H1 (cell line): ENCODE results near the gene TECPR2. TPM values are rescaled to one million over a fixed set of nuclear protein-coding genes. Genes with fewer than 3 reads are reported as not detected.

Experiments used
- CTCF ChIA-PET: fragments of 300-600 bp; sonication (Branson Sonifier 250); formaldehyde crosslinking; loops from one replicate; lab custom pipeline; 2021; ENCODE audit not compliant: partially characterized antibody; lab: Charles Lee
- POLR2A ChIA-PET: fragments of 300-600 bp; sonication (Branson Sonifier 250); formaldehyde crosslinking; loops from one replicate; lab custom pipeline; 2021; ENCODE audit warnings: inconsistent platforms; ENCODE audit not compliant: partially characterized antibody; lab: Charles Lee
- DNase-seq, 2 experiments: peaks; one replicate each; pipeline versions ENCODE4 v3.0.0 to v3.0.0-alpha.2; 2010 to 2022; ENCODE audit warnings: low spot score in 2 of 2, low read depth in 1 of 2, mixed read lengths in 1 of 2
- FAIRE-seq: peaks from 2 replicates; lab custom pipeline; 2011; peaks lifted over from hg19 to GRCh38; lab: Jason Lieb, UNC
- H2AFZ ChIP-seq: 2 replicates; pipeline ENCODE4 v1.8.1; 2012; ENCODE audit warnings: low read length, inconsistent platforms
- H2AK5ac ChIP-seq: 2 replicates; pipeline ENCODE4 v1.6.1; 2013; ENCODE audit warnings: low read depth, low read length
- H2BK120ac ChIP-seq: replicated peaks from 2 replicates; pipeline ENCODE3; 2013; ENCODE audit warnings: low read depth, low read length, inconsistent platforms
- H2BK12ac ChIP-seq: 2 replicates; pipeline ENCODE4 v1.6.1; 2013; ENCODE audit warnings: low read depth, low read length
- H2BK15ac ChIP-seq: 2 replicates; pipeline ENCODE4 v1.6.1; 2013; ENCODE audit warnings: low read length
- H2BK20ac ChIP-seq: 2 replicates; pipeline ENCODE4 v1.6.1; 2013; ENCODE audit warnings: low read length
- H2BK5ac ChIP-seq: 2 replicates; pipeline ENCODE4 v1.6.1; 2013; ENCODE audit warnings: low read depth, low read length
- H3K14ac ChIP-seq: 2 replicates; pipeline ENCODE4 v1.6.1; 2013; ENCODE audit warnings: inconsistent platforms; ENCODE audit not compliant: insufficient read length
- H3K18ac ChIP-seq: 2 replicates; pipeline ENCODE4 v1.6.1; 2013; ENCODE audit warnings: low read length; ENCODE audit errors: extremely low read depth
- H3K23ac ChIP-seq: 2 replicates; pipeline ENCODE4 v1.6.1; 2013; ENCODE audit warnings: inconsistent platforms; ENCODE audit not compliant: insufficient read length
- H3K23me2 ChIP-seq: 2 replicates; pipeline ENCODE4 v1.6.1; 2013; ENCODE audit warnings: low read depth, low read length
- H3K27ac ChIP-seq: 2 replicates; pipeline ENCODE4 v1.6.1; 2011; ENCODE audit warnings: low read depth, low read length, inconsistent platforms
- H3K27me3 ChIP-seq, 4 experiments: replicated peaks in 1 of 4; 1 replicate in 1 of 4; 2 replicates in 3 of 4; pipeline versions ENCODE4 v1.6.1 to v1.8.1; 2011 to 2013; ENCODE audit warnings: low read length in 3 of 4, mild to moderate bottlenecking in 3 of 4, inconsistent platforms in 2 of 4, mixed read lengths in 2 of 4, moderate library complexity in 1 of 4; ENCODE audit not compliant: control insufficient read depth in 3 of 4, insufficient read depth in 3 of 4; ENCODE audit errors: extremely low read depth in 1 of 4
- H3K36me3 ChIP-seq, 4 experiments: 2 replicates each; pipeline versions ENCODE4 v1.6.1 to v1.8.1; 2011 to 2013; ENCODE audit warnings: mild to moderate bottlenecking in 4 of 4, low read length in 3 of 4, moderate library complexity in 2 of 4, control low read depth in 1 of 4, inconsistent platforms in 1 of 4; ENCODE audit not compliant: insufficient read depth in 4 of 4, control insufficient read depth in 2 of 4
- H3K4ac ChIP-seq: replicated peaks from 2 replicates; pipeline ENCODE3; 2013; ENCODE audit warnings: low read length, low read depth, mixed read lengths, inconsistent platforms; ENCODE audit not compliant: insufficient read length
- H3K4me1 ChIP-seq, 4 experiments: replicated peaks in 1 of 4; 1 replicate in 1 of 4; 2 replicates in 3 of 4; pipeline versions ENCODE4 v1.6.1 to v1.8.1; 2011 to 2013; ENCODE audit warnings: low read length in 3 of 4, inconsistent platforms in 2 of 4, mixed read lengths in 1 of 4; ENCODE audit not compliant: insufficient read depth in 4 of 4, control insufficient read depth in 3 of 4
- H3K4me2 ChIP-seq, 2 experiments: 2 replicates each; pipeline versions ENCODE4 v1.6.1 to v1.8.1; 2011 to 2013; ENCODE audit warnings: low read depth in 2 of 2, low read length in 2 of 2, control low read depth in 1 of 2, inconsistent platforms in 1 of 2, mild to moderate bottlenecking in 1 of 2; ENCODE audit not compliant: insufficient read depth in 1 of 2
- H3K4me3 ChIP-seq, 4 experiments: fragments of 200-600, 300-600 bp in 1 of 4; sonication (generic), shearing (Covaris generic), sonication (Bioruptor Twin) in 1 of 4; 2 replicates each; pipeline versions ENCODE4 v1.5.1 to v1.8.1; 2011 to 2016; ENCODE audit warnings: low read length in 4 of 4, low read depth in 3 of 4, control low read depth in 2 of 4, inconsistent platforms in 2 of 4, mild to moderate bottlenecking in 2 of 4, mixed read lengths in 1 of 4, moderate library complexity in 1 of 4; ENCODE audit not compliant: insufficient read depth in 2 of 4; ENCODE audit errors: extremely low read depth in 1 of 4
- H3K56ac ChIP-seq: replicated peaks from 2 replicates; pipeline ENCODE3; 2013; ENCODE audit warnings: low read depth, mild to moderate bottlenecking, mixed read lengths, low read length, inconsistent platforms; ENCODE audit not compliant: insufficient read length
- H3K79me1 ChIP-seq: 2 replicates; pipeline ENCODE4 v1.6.1; 2013; ENCODE audit warnings: low read depth, low read length, control low read depth
- H3K79me2 ChIP-seq, 2 experiments: 2 replicates each; pipeline versions ENCODE4 v1.6.1 to v1.8.1; 2012 to 2013; ENCODE audit warnings: low read length in 2 of 2, mild to moderate bottlenecking in 2 of 2, inconsistent platforms in 1 of 2; ENCODE audit not compliant: insufficient read depth in 2 of 2, control insufficient read depth in 1 of 2
- H3K9ac ChIP-seq, 4 experiments: replicated peaks in 1 of 4; 1 replicate in 1 of 4; 2 replicates in 3 of 4; pipeline versions ENCODE4 v1.6.1 to v1.8.1; 2011 to 2013; ENCODE audit warnings: low read depth in 3 of 4, low read length in 3 of 4, control low read depth in 2 of 4, mild to moderate bottlenecking in 2 of 4, moderate library complexity in 2 of 4, inconsistent platforms in 1 of 4; ENCODE audit errors: extremely low read depth in 1 of 4
- H3K9me3 ChIP-seq, 2 experiments: 2 replicates each; pipeline versions ENCODE4 v1.6.1 to v1.8.1; 2012 to 2013; ENCODE audit warnings: mild to moderate bottlenecking in 2 of 2, moderate library complexity in 2 of 2, control low read depth in 1 of 2, inconsistent platforms in 1 of 2, low read depth in 1 of 2, low read length in 1 of 2, mixed read lengths in 1 of 2; ENCODE audit not compliant: insufficient read depth in 2 of 2
- H4K20me1 ChIP-seq, 2 experiments: replicated peaks in 1 of 2; 2 replicates each; pipeline versions ENCODE3 to v1.8.1; 2011 to 2013; ENCODE audit warnings: inconsistent platforms in 2 of 2, low read length in 2 of 2, mild to moderate bottlenecking in 1 of 2; ENCODE audit not compliant: insufficient read depth in 2 of 2, control insufficient read depth in 1 of 2
- H4K5ac ChIP-seq: 2 replicates; pipeline ENCODE4 v1.6.1; 2013; ENCODE audit warnings: low read length, low read depth, mixed read lengths, inconsistent platforms; ENCODE audit not compliant: insufficient read length
- H4K8ac ChIP-seq: 2 replicates; pipeline ENCODE4 v1.8.0; 2013; ENCODE audit warnings: mild to moderate bottlenecking, moderate library complexity, low read length, inconsistent platforms; ENCODE audit not compliant: insufficient read depth; ENCODE audit errors: extremely low read depth
- H4K91ac ChIP-seq: replicated peaks from 2 replicates; pipeline ENCODE3; 2013; ENCODE audit warnings: low read length, mixed read lengths, inconsistent platforms; ENCODE audit not compliant: insufficient read length
- ATF3 ChIP-seq: IDR thresholded peaks from 2 replicates; pipeline ENCODE4 v1.6.1; 2011; ENCODE audit warnings: low read depth, mild to moderate bottlenecking, low read length; ENCODE audit not compliant: insufficient read depth
- BRCA1 ChIP-seq: IDR thresholded peaks from 2 replicates; pipeline ENCODE4 v1.6.1; 2012; ENCODE audit warnings: low read depth, low read length, improper control_type of control experiment
- CEBPB ChIP-seq: IDR thresholded peaks from 2 replicates; pipeline ENCODE4 v1.6.1; 2012; ENCODE audit warnings: low read depth, low read length
- CHD1 ChIP-seq: IDR thresholded peaks from 2 replicates; pipeline ENCODE4 v1.6.1; 2012; ENCODE audit warnings: low read depth, low read length, improper control_type of control experiment
- EGR1 ChIP-seq: IDR thresholded peaks from 2 replicates; pipeline ENCODE4 v1.6.1; 2011; ENCODE audit warnings: low read depth, low read length, borderline replicate concordance
- GABPA ChIP-seq: IDR thresholded peaks from 2 replicates; pipeline ENCODE4 v1.6.1; 2011; ENCODE audit warnings: mild to moderate bottlenecking, low read length, moderate library complexity, borderline replicate concordance; ENCODE audit not compliant: insufficient read depth
- KDM5A ChIP-seq: fragments of 200-600 bp; IDR thresholded peaks from 2 replicates; pipeline ENCODE4 v1.7.1; 2012; ENCODE audit warnings: mild to moderate bottlenecking, low read length, inconsistent platforms, mixed read lengths
- NRF1 ChIP-seq: IDR thresholded peaks from 2 replicates; pipeline ENCODE4 v1.6.1; 2011; ENCODE audit warnings: mild to moderate bottlenecking, low read depth, low read length, improper control_type of control experiment
- RAD21 ChIP-seq, 2 experiments: IDR thresholded peaks in 1 of 2; conservative IDR thresholded peaks in 1 of 2; 2 replicates each; pipeline ENCODE4 v1.6.1; 2011; ENCODE audit warnings: low read depth in 2 of 2, low read length in 2 of 2, improper control_type of control experiment in 1 of 2, inconsistent platforms in 1 of 2, mild to moderate bottlenecking in 1 of 2, moderate library complexity in 1 of 2
- SIN3A ChIP-seq, 2 experiments: IDR thresholded peaks in 1 of 2; conservative IDR thresholded peaks in 1 of 2; 2 replicates each; pipeline ENCODE4 v1.6.1; 2011 to 2012; ENCODE audit warnings: low read length in 2 of 2, improper control_type of control experiment in 1 of 2, low read depth in 1 of 2, mild to moderate bottlenecking in 1 of 2
- SP1 ChIP-seq: IDR thresholded peaks from 2 replicates; pipeline ENCODE4 v1.6.1; 2011; ENCODE audit warnings: low read depth, low read length
- SP2 ChIP-seq: IDR thresholded peaks from 2 replicates; pipeline ENCODE4 v1.6.1; 2012; ENCODE audit warnings: mild to moderate bottlenecking, low read length, inconsistent platforms
- SUZ12 ChIP-seq: fragments of 200-600 bp; sonication (generic); IDR thresholded peaks from 2 replicates; pipeline ENCODE4 v1.6.1; 2012; ENCODE audit warnings: mild to moderate bottlenecking, inconsistent platforms, low read length, moderate library complexity, mixed read lengths
- TBP ChIP-seq: IDR thresholded peaks from 2 replicates; pipeline ENCODE4 v1.6.1; 2011; ENCODE audit warnings: low read depth, low read length, improper control_type of control experiment
- YY1 ChIP-seq: IDR thresholded peaks from 2 replicates; pipeline ENCODE4 v1.6.1; 2011; ENCODE audit warnings: low read depth, mild to moderate bottlenecking, low read length
- WGBS, 2 experiments: shearing (Covaris generic) in 1 of 2; methylation state at CpG; one replicate each; pipeline versions ENCODE4 v1.1.6 to v1.1.7; 2013 to 2015; ENCODE audit warnings: low lambda C conversion rate in 2 of 2, mixed read lengths in 2 of 2, inconsistent platforms in 1 of 2, low coverage in 1 of 2, missing lambda C conversion rate in 1 of 2; ENCODE audit not compliant: insufficient replicate concordance in 2 of 2, insufficient coverage in 1 of 2, insufficient read length in 1 of 2; ENCODE audit errors: extremely low coverage in 1 of 2, missing lambda C conversion rate in 1 of 2; 5-methylcytosine and 5-hydroxymethylcytosine counted together
- polyA plus RNA-seq, 7 experiments: library from polyadenylated mRNA; depleted of rRNA in 3 of 7; stranded (reverse) in 5 of 7; unstranded in 2 of 7; fragments of >200 nt in 5 of 7; fragments of 200-250 nt in 2 of 7; gene quantifications; 1 replicate in 5 of 7; 2 replicates in 1 of 7; 4 replicates in 1 of 7; pipeline versions ENCODE4 v1.2.1 to v1.2.3, GENCODE V29; 2011 to 2013; ENCODE audit warnings: missing spikeins in 2 of 7, mixed read lengths in 2 of 7
- total RNA-seq: library from RNA; stranded (reverse); fragmentation: NEBNext Ultra II Directional; extraction: Animal tissue kit (Norgen Biotek cat#: 25700); gene quantifications from 2 replicates; pipeline ENCODE4 v1.2.1, GENCODE V29; 2021

The TECPR2 gene
- total and polyA plus RNA-seq, 2 of the 8 experiments (the other 6 are each of a cell fraction or from before 2014, with no cell fraction given) = 6.8 to 19.4 TPM

- no peaks in the 10 kb centered on the region for H3K9me3 ChIP-seq
- no peak overlapping the region for H2BK15ac ChIP-seq
- H2BK20ac ChIP-seq = no peak overlapping the region
- ChIA-PET CTCF (interaction anchor here (0.9 to 3.0 kb wide), 4 partner anchors 16 to 36 kb away, joined by 3 to 9 read pairs (median 3); no protein-coding TSS in a partner anchor), POLR2A (no interaction called here)
- H4K91ac ChIP-seq = no peak overlapping the region
- TF ChIP-seq NRF1 = no peak
- TF ChIP-seq YY1 = no peak
- TF ChIP-seq ATF3 = no peak
- TF ChIP-seq SP1 = no peak
- no peak for TF ChIP-seq CEBPB
- no peak for TF ChIP-seq GABPA
- TF ChIP-seq BRCA1 = no peak
- TF ChIP-seq SIN3A (conservative IDR thresholded peaks at IDR 0.05 in 1 of 2, IDR thresholded peaks at IDR 0.05 in 1 of 2; ENCODE audit: low read depth in 1 of 2, low read length in 2 of 2) = no peak
- TF ChIP-seq SUZ12 = no peak
- no peak for TF ChIP-seq KDM5A
- no peak for TF ChIP-seq CHD1
- no peak for TF ChIP-seq TBP
- TF ChIP-seq SP2 = no peak
- no peak for TF ChIP-seq RAD21 (IDR thresholded peaks at IDR 0.05 in 1 of 2, conservative IDR thresholded peaks at IDR 0.05 in 1 of 2; ENCODE audit: low read depth in 2 of 2, low read length in 2 of 2)
- no peak for TF ChIP-seq EGR1
- WGBS, 2 experiments = 91% methylated on average over 4 of the region's 4 CpGs; no CpG with 5 or more reads in 1 of the 2 experiments
- no peaks in the 10 kb centered on the region for H3K27me3 ChIP-seq
- H3K23me2 ChIP-seq = no peaks in the 10 kb centered on the region
- H3K4me2 ChIP-seq = no peak overlapping the region
- no peaks in the 10 kb centered on the region for H3K79me2 ChIP-seq
- peaks cover 0 to 2% of the 10 kb centered on the region in 2 experiments for H4K20me1 ChIP-seq
- no peak overlapping the region for H3K9ac ChIP-seq
- no peak for FAIRE-seq
- H3K4me1 ChIP-seq = no peaks in the 10 kb centered on the region
- H3K36me3 ChIP-seq = peaks cover 0 to 4% (median 0%) of the 10 kb centered on the region in 4 experiments; a peak in 2 of 8 replicates
- H2BK120ac ChIP-seq = no peak overlapping the region
- no peak overlapping the region for H2AK5ac ChIP-seq
- no peak for DNase-seq
- no peak overlapping the region for H3K23ac ChIP-seq
- H4K8ac ChIP-seq = no peak overlapping the region
- H4K5ac ChIP-seq = no peak overlapping the region
- H3K56ac ChIP-seq = no peak overlapping the region
- no peak overlapping the region for H3K18ac ChIP-seq
- no peak overlapping the region for H3K27ac ChIP-seq
- no peak overlapping the region for H3K14ac ChIP-seq
- H2BK12ac ChIP-seq = no peak overlapping the region
- H2BK5ac ChIP-seq = no peak overlapping the region
- no peak overlapping the region for H3K4ac ChIP-seq
- no peaks in the 10 kb centered on the region for H3K79me1 ChIP-seq
- H3K4me3 ChIP-seq = no peak overlapping the region
- no peak overlapping the region for H2AFZ ChIP-seq
These were observed 99.7 kb downstream of the TECPR2 start for GRCh38 chr14:102462391-102462790.
